HG03521 (cell line): ENCODE measurements around the gene ARIH1.

ENCODE experiments used
- ATAC-seq: cut with Tn5 transposase; IDR thresholded peaks from one replicate; pipeline ENCODE4 v1.9.1; 2021; ENCODE audit warnings: mild to moderate bottlenecking, moderate library complexity; ENCODE audit not compliant: unreplicated experiment

The ARIH1 gene

GRCh38 chr15:72487070-72487797 lies 13.1 kb downstream of the ARIH1 start:
- no peak for ATAC-seq

GRCh38 chr15:72488558-72488957 lies 14.4 kb downstream of the ARIH1 start:
- no peak for ATAC-seq

DNA sequence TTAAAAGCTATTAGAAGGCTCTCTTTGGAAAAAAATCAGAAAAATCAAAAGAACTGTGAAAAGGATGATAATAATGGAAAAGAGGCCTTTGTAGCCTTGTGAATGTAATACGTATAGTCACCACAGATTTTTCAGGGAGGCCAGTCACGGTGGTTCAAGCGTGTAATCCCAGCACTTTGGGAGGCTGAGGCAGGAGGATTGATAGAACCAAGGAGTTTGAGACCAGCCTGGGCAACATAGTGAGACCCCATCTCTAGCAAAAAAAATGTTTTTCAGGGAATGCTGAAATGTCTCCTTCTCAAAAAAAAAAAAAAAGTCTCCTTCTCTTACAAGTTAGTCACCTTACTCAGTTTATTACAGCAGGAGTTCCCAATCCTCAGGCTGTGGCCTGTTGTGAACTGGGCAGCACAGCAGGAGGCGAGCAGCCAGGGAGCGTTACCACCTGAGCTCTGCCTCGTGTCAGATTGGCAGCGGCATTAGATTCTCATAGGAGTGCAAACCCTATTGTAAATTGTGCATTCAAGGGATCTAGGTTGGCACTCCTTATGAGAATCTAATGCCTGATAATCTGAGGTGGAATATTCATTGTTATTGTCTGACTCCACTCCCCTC lies 15.9 kb downstream of the ARIH1 start:
- ATAC-seq, result no peak

DNA sequence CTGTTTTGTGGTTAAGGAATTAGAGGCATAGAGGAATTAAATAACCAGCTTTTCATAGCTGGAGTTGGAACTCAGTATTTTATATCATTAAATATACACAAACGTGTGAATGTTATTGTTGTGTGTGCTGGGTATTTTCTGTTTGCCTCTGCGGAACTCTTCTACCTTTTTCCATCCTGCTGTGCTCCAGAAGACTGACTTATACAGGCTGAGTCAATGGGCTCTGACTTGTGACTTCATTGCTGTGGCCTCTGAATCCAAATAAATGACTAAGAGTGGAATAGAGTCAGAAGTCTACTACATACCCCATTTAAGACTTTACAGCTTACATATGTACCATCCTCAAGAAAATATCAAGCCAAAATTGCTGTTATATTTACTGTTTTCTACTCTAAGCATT lies 17.6 kb downstream of the ARIH1 start:
- ATAC-seq, result no peak

DNA sequence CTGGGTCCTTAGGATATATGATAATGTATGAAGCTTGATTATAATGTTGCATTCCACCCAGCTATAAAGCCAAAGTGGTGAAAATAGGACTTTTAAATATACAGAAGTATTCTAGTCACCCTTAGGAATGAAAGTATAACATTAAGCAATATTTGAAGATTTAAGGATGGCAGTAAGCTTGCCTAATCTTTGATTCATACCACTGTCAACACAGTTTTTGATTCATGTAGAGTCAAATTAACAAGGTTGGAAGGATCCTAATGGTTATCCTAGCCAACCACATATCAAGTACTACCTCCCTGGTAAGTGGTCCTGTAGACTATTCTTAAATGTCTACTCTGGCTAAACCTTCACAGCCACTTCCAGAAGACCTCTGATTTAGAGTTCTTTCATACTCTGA lies 18.6 kb downstream of the ARIH1 start:
- no peak for ATAC-seq

DNA sequence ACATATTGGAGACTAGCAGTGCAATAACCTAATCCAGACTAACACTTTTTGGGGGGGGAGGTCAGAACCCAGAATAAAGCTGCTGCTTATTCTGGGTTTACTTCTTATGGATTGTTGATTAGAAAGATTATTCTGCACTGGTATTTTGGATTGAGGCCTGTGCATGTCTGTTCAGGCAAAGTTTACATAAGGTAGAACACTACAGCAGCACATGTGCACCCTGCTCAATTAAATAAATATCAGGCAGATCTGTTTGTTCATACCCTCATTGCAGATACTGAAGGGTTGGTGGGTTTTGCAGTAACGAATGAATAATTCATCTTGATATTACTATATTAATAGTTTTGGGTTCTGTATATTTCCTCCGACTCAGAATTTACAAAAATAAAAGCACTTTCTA lies 19.1 kb downstream of the ARIH1 start:
- ATAC-seq, result no peak

GRCh38 chr15:72495007-72495406 lies 20.9 kb downstream of the ARIH1 start:
- ATAC-seq, result no peak

GRCh38 chr15:72496783-72497182 lies 22.7 kb downstream of the ARIH1 start:
- no peak for ATAC-seq

- no peak for ATAC-seq
Measured at GRCh38 chr15:72497402-72497801, 23.3 kb downstream of the ARIH1 start.

- ATAC-seq, result no peak
Measured at GRCh38 chr15:72502220-72502809, 28.2 kb downstream of the ARIH1 start.

GRCh38 chr15:72503147-72503546 lies 29.0 kb downstream of the ARIH1 start:
- no peak for ATAC-seq

GRCh38 chr15:72507402-72508092 lies 33.4 kb downstream of the ARIH1 start:
- ATAC-seq, result no peak

DNA sequence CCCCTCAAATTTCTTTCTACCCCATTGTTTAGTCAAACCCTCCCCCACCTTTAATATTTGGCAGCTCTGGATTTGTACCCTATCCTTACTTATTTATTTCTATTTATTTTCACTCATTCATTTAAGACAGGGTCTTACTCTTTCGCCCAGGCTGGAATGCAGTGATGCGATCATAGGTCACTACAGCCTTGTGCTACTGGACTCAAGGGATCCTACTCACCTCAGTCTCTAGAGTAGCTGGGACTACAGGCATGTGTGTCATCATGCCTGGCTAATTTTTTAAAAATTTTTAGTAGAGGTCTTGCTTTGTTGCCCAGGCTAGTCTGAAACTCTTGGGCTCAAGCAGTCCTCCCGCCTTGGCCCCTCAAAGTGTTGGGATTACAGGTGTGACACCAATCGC lies 35.4 kb downstream of the ARIH1 start:
- ATAC-seq, result no peak

GRCh38 chr15:72511536-72511935 lies 37.4 kb downstream of the ARIH1 start:
- ATAC-seq, result no peak

DNA sequence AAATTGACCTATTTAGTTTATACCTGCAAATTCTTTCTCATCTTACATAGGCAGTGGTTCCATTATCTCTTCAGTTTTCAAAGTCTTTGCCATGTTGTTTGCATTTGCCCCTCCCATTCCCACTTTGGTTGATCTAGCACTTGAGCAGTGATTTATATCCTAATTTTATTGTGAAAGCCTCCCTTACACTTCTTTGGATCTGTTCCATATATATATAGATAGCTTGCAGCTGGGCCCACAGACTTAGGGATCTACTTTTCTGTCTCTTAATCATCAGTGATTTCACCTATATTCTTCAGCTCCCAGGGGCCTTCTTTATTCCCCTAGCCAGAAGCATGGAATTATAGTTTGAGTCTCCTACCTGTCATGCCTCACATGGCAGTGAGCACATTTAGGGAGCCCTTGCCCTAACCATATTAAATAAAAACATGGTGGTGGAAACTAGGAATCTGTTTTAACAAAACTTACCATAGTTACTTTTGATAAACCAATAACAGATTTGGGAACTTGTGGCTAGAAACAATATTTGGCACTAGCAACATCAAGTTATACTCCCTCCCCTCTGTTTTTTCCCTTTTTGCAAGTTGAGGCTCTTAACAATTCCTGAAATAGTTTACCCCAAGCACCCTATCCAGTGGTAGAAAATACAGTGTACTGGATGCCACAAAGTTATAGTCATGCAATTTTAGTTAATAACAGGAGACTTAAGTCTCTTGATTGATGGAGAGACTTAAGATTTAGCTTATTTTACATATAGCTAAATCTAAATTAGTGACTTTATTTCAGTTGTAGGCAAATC lies 41.7 kb downstream of the ARIH1 start:
- ATAC-seq, result no peak

- no peak for ATAC-seq
Measured at GRCh38 chr15:72516777-72517176, 42.6 kb downstream of the ARIH1 start.

GRCh38 chr15:72521682-72522081 lies 47.6 kb downstream of the ARIH1 start:
- ATAC-seq, result no peak

DNA sequence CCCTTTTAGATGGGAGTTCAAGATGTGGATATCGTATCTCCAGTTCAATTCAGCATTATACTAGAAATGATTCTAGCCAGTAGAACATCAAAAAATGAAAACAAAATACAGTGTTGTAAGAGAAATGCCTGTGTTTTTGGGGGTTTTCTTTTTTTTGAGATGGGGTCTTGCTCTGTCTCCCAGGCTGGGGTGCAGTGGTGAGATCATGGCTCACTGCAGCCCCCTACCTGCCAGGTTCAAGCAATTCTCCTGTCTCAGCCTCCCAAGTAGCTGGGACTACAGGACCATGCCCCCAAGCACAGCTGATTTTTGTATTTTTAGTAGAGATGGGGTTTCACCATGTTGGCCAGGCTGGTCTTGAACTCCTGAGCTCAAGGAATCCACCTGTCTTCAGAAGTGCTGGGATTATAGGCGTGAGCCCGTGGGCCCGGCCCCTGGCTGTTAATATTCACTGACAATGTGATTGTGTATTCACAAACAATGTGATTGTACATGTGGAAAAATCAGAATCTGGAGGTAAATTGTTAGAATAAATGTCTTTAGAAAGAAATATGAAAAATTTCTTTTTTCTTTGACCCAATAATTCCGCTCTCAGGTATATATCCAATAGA lies 59.0 kb downstream of the ARIH1 start:
- ATAC-seq, result no peak

GRCh38 chr15:72534523-72534922 lies 60.4 kb downstream of the ARIH1 start:
- ATAC-seq, result no peak

DNA sequence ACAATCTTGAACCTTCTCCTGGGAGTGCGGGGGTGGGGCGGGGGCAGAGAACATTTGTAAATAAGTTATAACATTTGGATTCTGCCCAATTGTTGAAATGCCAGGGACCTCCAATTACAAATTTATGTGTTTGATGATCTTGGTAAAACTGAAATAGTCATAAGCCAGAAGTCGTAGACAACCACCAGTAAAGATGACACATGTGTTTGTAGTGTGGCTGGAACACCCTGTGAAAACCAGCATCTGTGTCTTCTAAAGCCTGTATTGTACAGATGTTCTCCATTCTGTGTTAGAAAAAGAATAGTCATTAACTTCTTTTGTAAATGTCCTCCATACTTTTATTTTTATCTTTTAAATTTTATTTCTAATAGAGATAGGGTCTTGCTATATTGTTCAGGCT lies 61.8 kb downstream of the ARIH1 start:
- no peak for ATAC-seq

DNA sequence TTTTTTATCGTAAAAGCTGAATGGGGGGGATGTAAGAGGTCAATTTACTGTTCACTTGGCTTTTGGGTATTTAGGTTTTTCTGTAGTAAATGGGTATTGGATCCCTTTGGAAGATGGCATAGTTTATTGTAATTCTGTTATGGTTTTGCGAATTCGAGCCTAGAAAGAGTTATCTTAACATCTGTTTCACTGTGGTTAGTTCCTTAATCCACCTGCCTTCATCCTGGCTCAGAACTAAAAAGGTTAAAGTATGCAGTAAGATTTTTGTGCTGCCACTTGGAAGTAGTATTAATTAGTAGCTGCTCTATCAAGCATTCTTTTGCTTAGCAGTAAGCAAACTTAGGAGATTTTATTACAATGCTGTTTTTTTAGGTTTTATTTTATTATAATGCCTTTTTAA lies 62.4 kb downstream of the ARIH1 start:
- ATAC-seq, result no peak
